NCI-H774 (cell line): ENCODE results near the gene SSNA1.
"Not testable (repeated sequence)": the region's sequence is repeated elsewhere in the genome, so short reads cannot be mapped to it uniquely, and the experiment has no call there.

Experiments used
- DNase-seq: peaks from one replicate; lab custom pipeline; 2025; lab: John Stamatoyannopoulos, UW

SSNA1 gene

DNA sequence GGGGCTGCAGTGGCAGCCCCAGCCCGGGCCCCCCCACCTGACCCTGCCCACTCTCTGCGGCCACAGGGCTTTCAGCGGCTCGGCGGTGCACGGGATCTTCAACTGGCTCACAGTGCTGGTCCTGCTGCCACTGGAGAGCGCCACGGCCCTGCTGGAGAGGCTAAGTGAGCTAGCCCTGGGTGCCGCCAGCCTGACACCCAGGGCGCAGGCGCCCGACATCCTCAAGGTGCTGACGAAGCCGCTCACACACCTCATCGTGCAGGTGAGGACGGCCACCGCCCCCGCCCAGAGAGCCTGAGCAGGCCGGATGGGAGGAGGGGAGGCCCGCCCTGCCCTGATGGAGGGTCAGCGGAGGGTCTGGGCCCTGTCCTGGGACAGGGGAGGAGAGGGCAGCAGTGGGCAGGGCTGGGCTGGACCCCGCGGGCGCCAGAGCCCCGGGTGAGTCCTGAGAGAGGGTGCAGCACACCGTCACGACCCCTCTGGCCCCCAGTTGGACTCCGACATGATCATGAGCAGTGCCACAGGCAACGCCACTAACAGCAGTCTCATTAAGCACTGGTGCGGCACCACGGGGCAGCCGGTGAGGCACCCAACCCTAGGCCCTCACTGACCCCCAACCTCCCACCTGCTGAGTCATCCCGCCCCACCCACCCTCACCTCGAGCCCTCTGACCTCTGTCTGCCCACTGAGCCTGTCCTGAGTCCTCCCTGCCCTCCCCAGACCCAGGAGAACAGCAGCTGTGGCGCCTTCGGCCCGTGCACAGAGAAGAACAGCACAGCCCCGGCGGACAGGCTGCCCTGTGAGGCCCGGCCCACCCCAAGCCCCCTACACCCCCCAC, 44.9 kb downstream of the SSNA1 start:
- DNase-seq, result peak; percentile 32

GRCh38 chr9:137234055-137234697, 45.7 kb downstream of the SSNA1 start:
- DNase-seq, result no peak

GRCh38 chr9:137234758-137235423, 46.4 kb downstream of the SSNA1 start:
- no peak for DNase-seq

- DNase-seq, result no peak
Measured at GRCh38 chr9:137235424-137236237, 47.2 kb downstream of the SSNA1 start.

- peak; percentile 82 for DNase-seq
Measured at GRCh38 chr9:137236238-137236935, 47.9 kb downstream of the SSNA1 start.

DNA sequence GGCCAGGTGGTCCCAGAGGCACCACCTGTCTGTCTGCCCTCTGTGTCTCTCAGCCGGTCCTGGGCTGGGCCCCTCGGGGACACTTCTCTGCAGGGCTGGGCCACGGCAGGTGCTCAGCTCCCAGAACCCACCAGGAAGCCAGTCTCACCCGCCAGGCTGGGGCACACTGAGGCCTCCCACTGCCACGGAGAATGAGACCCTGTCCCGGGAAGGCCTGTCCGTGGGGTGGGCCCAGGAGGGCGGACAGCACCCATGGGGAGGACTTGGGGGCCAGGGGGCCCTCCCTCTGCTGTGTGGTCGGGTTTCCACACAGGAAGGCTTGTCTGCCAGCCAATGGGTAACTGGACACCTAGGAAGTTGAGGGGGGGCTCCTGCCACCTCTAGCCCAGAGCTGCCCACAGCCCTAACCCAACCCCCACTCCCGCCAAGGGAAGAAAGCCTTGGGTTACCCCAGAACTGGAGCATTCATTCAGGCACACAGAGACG, 48.5 kb downstream of the SSNA1 start:
- DNase-seq, result no peak

DNA sequence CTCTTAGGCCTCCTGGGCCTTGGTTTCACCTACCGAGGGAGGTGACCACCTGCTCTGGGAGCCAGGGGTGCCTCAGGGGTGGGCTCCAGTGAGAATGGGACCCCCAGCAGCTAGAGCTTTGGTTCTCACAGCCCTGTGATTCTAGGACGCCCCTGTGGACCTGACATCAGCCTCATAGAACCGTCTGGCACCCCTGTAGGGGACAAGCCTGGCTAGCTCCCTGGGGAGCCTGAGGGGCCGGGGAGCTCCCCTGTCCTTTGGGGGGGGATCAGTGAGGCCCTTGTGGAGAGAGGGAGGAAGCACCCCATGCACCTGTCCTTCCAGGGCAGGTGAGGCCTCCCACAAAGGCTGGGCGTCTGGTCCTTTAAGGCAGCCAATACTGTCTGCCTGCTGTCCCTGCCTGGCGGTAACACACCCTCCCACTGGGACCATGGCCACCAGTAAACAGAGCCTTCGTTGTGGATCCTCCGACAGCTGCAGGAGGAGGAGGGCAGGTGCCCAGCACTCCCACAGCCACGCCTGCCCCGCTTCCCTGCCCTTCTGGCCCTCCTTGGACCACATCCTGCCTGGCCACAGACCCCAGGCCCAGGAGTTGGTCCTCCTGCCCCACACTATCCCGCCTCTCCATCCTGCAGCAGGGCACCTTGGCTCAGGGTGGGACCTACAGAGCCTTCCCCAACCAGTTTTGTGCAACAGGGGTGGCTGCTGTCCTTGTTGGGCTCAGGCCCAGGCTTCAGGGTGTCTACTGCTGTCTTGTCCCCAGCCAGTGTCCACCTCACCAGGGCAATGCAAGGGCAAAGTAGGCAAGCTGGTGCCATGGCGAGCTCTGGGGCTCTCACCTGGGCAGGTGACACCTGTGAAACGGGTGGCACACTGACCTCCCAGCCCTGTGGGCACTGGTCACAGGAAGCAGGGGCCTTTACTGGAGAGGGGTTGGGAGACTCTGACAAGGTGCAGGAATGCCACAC, 49.6 kb downstream of the SSNA1 start:
- DNase-seq, result peak; percentile 84

DNA sequence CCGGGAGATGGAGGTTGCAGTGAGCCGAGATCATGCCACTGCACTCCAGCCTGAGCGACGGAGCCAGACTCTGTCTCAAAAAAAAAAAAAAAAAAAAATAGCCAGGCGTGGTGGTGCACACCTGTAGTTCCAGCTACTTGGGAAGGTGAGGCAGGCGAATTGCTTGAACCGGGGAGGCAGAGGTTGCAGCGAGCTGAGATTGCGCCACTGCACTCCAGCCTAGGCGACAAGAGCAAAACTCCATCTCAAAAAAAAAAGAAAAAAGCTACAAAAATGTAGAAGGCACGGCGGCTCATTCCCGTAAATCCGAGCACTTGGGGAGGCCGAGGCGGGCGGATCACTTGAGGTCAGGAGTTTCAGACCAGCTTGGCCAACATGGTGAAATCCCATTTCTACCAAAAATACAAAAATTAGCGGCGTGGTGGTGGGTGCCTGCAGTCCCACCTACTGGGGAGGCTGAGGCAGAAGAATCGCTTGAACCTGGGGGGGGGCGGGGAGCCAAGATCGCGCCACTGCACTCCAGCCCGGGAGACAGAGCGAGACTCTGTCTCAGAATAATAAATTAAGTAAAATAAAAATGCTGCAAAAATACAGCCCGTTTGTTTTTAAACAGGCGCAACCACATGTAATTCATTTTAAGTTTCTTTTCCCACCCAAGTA, 51.2 kb downstream of the SSNA1 start:
- DNase-seq, result not testable (repeated sequence)
